Thoracic aorta endothelial cell (primary cell): ENCODE measurements around the gene NUP93. TPM values are rescaled to one million over a fixed set of nuclear protein-coding genes. Genes with fewer than 3 reads are reported as not detected.

ENCODE experiments used
- small RNA-seq: library from RNA; depleted of rRNA; stranded (forward); fragments of <200 nt; gene quantifications from one replicate; pipeline ENCODE3, GENCODE V24; 2012
- total RNA-seq: library from RNA; depleted of rRNA; stranded (reverse); fragments of >200 nt; gene quantifications from 2 replicates; pipeline ENCODE4 v1.2.3, GENCODE V29; 2012

The NUP93 gene
- 98.4 and 103 TPM in 2 replicates for total RNA-seq

DNA sequence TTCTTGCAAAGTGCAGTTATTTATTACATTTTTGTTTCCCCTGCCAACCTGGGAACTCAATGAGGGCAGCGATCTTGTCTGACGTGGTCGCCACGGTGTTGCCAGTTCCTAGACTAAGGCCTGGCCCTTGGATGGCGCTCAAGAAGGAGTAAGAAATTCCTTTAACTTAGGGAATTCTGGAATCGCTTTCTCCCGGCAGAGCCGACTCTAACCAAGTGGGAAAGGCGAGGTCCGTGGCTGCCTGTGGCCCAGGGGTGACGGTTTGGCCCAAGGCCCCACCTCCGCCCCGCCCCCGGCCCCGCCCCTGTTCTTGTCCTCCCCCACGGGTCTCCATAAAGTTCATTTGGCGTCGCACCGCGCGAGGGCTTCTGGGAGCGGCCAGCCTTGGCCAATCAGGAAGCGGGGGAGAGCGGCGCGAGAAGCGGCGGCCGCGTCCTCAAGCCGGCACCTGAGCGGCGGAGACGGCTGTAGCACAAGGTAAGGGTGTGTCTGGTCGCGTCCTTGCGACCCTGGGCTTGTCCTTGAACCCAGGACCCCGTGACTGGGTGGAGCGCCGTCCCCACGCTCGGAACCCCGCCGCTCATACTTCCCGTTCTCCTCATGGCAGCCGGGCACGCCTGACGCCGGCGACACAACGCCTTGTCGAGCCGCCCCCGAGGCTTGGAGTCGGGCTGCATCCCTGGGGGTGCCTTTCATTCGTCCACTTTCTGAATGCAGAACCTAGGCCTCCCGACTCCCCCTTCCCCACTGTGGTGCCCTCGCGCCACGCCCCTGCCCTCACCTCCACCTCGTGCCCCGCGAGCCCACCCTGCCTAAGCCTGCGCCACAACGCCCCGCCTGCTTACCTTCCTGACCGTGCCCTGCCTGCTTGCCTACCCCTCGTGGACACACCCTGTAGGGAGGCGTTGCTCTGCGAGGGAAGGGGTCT, at the start of gene NUP93:
TSS of gene NUP93 (plus strand) at position 395 of the 928 bp plus-strand sequence. CDS start 18,119 bp downstream, outside the sequence.

DNA sequence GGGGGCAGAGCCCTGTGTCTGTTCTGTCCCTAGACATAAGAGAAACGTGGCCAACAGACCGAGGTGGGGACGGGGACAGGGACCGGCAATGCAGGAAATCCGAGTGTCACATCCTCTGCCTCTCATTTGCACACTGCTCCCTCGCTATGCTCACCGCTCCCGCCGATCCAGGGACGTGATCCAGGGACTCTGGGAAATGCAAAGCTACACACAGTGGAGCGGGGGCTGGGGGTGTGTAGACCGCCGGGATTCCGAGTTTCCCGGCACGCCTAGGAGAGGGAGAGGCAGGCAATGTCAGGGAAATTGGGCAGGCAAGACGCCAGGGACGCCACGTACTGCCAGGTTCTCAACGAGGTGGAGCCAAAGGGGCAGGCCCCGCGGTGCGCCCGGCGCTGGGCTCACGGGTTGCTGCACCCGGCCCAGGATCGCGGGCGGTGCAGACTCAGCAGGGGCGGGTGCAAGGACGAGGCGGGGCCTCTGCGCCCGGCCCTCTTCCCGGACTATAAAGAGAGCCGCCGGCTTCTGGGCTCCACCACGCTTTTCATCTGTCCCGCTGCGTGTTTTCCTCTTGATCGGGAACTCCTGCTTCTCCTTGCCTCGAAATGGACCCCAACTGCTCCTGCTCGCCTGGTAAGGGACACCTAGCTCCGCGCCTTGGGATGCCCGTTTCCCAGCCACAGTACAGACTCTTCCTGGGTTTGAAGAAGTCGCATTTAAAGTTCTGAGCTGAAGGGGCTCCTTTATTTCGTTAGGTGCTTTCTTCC, 47.8 kb upstream of the NUP93 start, which contains the start of gene MT1X:
TSS of gene MT1X (plus strand) at position 532 of the 764 bp plus-strand sequence. CDS start at position 603, 71 bp downstream.

GRCh38 chr16:56864960-56865359, 135.0 kb downstream of the NUP93 start, which contains the start of gene SLC12A3:
Gene SLC12A3, plus strand, starts transcription at chr16:56865207. Its CDS starts 29 bp downstream, at chr16:56865236.

Small RNA genes lying within 50 kb of the gene (small RNA-seq; reads per million reads assigned to genes)
- 3.7 reads per million, percentile 72 among the genes with 10 or more reads in this experiment for gene MIR138-2

Other genes with a start within 250 kb of the NUP93 start
- gene BBS2, start 210.1 kb upstream of the NUP93 start, total RNA-seq: 37.3 and 43.9 TPM in 2 replicates
- gene MT4, start 165.1 kb upstream of the NUP93 start, total RNA-seq: not detected in 2 replicates
- gene MT3, start 140.6 kb upstream of the NUP93 start, total RNA-seq: not detected in 2 replicates
- gene MT2A, start 121.5 kb upstream of the NUP93 start, total RNA-seq: 266 and 320 TPM in 2 replicates
- 139 and 259 TPM in 2 replicates for gene MT1E, start 104.3 kb upstream of the NUP93 start, total RNA-seq
- 2.4 and 2.5 TPM in 2 replicates for gene MT1M, start 97.5 kb upstream of the NUP93 start, total RNA-seq
- gene MT1A, start 91.5 kb upstream of the NUP93 start, total RNA-seq: 3.2 and 5.6 TPM in 2 replicates
- gene MT1B, start 78.2 kb upstream of the NUP93 start, total RNA-seq: not detected in 2 replicates
- 0.36 and 0.53 TPM in 2 replicates for gene MT1F, start 72.2 kb upstream of the NUP93 start, total RNA-seq
- not detected in 2 replicates for gene MT1G, start 62.1 kb upstream of the NUP93 start, total RNA-seq
- not detected in 2 replicates for gene MT1H, start 60.3 kb upstream of the NUP93 start, total RNA-seq
- gene MT1X, start 47.7 kb upstream of the NUP93 start, total RNA-seq: 48.5 and 48.7 TPM in 2 replicates
- not detected in 2 replicates for gene SLC12A3, start 135.1 kb downstream of the NUP93 start, total RNA-seq
- 62.1 and 67.3 TPM in 2 replicates for gene HERPUD1, start 202.0 kb downstream of the NUP93 start, total RNA-seq
- gene CETP, start 231.8 kb downstream of the NUP93 start, total RNA-seq: 0.13 and 0.43 TPM in 2 replicates